Skeletal muscle tissue (tissue), 4 donors: ENCODE results near the gene EDC3. TPM values are rescaled to one million over a fixed set of nuclear protein-coding genes. Genes with fewer than 3 reads are reported as not detected.

Source experiments
- H3K27ac ChIP-seq: one replicate; pipeline ENCODE4 v1.7.0; 2013; ENCODE audit warnings: mild to moderate bottlenecking, low read depth, low read length, inconsistent platforms
- H3K27me3 ChIP-seq, 3 donors: one replicate each; pipeline ENCODE4 v1.7.0; 2013; ENCODE audit warnings: low read length in 3 of 3; ENCODE audit not compliant: control insufficient read depth in 3 of 3, insufficient read depth in 3 of 3
- H3K36me3 ChIP-seq, 3 donors: one replicate each; pipeline ENCODE4 v1.7.0; 2013; ENCODE audit warnings: low read length in 3 of 3; ENCODE audit not compliant: control insufficient read depth in 3 of 3, insufficient read depth in 3 of 3
- H3K4me1 ChIP-seq, 3 donors: one replicate each; pipeline ENCODE4 v1.7.0; 2013; ENCODE audit warnings: low read length in 3 of 3, mild to moderate bottlenecking in 3 of 3; ENCODE audit not compliant: control insufficient read depth in 3 of 3, insufficient read depth in 3 of 3
- H3K4me3 ChIP-seq, 3 donors: one replicate each; pipeline ENCODE4 v1.7.0; 2013; ENCODE audit warnings: low read length in 3 of 3
- H3K9ac ChIP-seq, 3 donors: one replicate each; pipeline ENCODE4 v1.7.0; 2013; ENCODE audit warnings: low read length in 3 of 3, mild to moderate bottlenecking in 3 of 3, moderate library complexity in 2 of 3, low read depth in 1 of 3
- H3K9me3 ChIP-seq, 3 donors: one replicate each; pipeline ENCODE4 v1.7.0; 2013; ENCODE audit warnings: low read length in 3 of 3; ENCODE audit not compliant: control insufficient read depth in 3 of 3
- total RNA-seq: library from RNA; depleted of rRNA; stranded (reverse); fragments of >200 nt; gene quantifications from one replicate; pipeline ENCODE4 v1.2.3, GENCODE V29; 2014
- donor health status: Osteomylitis.

EDC3 gene
- total RNA-seq, 1 donor from 2014 or later: 16.2 TPM

DNA sequence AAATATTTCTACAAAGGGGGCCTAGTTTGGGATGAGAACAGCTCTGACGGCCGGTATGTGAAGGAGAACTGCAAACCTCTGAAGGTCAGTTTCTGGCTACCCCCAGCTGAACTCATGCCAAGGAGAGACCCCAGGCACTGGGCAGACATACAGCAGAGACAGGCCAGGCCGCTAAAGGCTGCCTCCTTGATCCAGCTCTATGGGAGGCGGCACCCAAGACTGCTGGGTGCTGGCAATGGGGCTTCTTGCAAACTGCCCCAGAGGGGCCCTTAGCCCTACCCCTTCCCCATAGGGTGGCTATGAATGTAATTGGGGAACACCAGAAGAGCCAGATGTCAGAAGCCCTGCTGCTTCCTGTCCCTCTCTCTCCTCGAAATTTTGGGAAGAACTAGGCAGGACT lies 66.9 kb downstream of the EDC3 start:
- H3K9ac ChIP-seq: no peak overlapping the region
- no peak overlapping the region for H3K27ac ChIP-seq
- H3K4me1 ChIP-seq: no peaks in the 10 kb centered on the region
- H3K36me3 ChIP-seq: peaks cover 89 to 90% (median 89%) of the 10 kb centered on the region in 3 donors
- H3K27me3 ChIP-seq: no peaks in the 10 kb centered on the region
- H3K9me3 ChIP-seq: no peaks in the 10 kb centered on the region
- H3K4me3 ChIP-seq: no peak overlapping the region

DNA sequence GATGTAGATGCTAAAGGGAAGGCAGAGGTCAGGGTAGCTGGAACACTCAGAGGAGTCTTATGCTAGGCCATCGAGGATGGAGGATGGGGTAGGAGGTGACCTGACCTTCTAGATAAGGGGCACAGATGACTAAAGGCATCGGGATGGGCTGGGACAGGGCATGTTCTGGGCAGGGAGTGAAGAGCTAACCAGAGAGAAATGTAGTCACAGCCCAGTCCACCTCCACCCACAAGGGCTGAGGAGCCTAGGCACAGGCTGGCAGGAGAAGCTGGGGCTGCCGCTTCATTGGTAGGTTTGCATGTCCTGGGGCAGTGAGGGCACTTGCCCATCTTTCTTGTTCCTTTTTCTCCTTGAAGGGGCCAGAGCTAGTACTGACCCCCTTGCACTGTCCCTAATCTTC lies 67.6 kb downstream of the EDC3 start:
- Histone ChIP-seq H3K27me3 (no peaks in the 10 kb centered on the region), H3K36me3 (peaks cover 90 to 95% (median 92%) of the 10 kb centered on the region in 3 donors), H3K9ac (no peak overlapping the region), H3K4me1 (no peaks in the 10 kb centered on the region), H3K27ac (no peak overlapping the region), H3K9me3 (no peaks in the 10 kb centered on the region), H3K4me3 (no peak overlapping the region)

DNA sequence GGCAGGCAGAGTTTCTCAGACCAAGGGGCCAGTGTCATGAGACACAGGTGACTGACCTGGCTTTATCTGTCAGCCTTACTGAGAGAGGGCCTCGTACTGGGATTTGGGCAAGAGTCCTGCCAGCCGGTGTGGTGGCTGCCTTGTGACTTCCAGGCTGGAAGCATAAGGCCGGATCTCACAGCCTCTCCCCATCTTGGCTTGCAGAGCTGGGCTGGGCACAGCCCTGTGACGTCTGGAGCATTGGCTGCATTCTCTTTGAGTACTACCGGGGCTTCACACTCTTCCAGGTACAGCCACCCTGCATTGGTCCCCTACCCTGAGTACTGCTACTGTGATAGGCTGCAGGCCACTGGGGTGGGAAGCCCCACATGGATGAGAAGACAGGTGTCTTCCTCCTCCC lies 68.1 kb downstream of the EDC3 start:
- H3K9me3 ChIP-seq: no peaks in the 10 kb centered on the region
- peaks cover 90 to 96% (median 92%) of the 10 kb centered on the region in 3 donors for H3K36me3 ChIP-seq
- H3K27me3 ChIP-seq: no peaks in the 10 kb centered on the region
- H3K9ac ChIP-seq: no peak overlapping the region
- H3K4me1 ChIP-seq: peaks cover 0 to under 1% (median 0%) of the 10 kb centered on the region in 3 donors
- no peak overlapping the region for H3K27ac ChIP-seq
- no peak overlapping the region for H3K4me3 ChIP-seq

DNA sequence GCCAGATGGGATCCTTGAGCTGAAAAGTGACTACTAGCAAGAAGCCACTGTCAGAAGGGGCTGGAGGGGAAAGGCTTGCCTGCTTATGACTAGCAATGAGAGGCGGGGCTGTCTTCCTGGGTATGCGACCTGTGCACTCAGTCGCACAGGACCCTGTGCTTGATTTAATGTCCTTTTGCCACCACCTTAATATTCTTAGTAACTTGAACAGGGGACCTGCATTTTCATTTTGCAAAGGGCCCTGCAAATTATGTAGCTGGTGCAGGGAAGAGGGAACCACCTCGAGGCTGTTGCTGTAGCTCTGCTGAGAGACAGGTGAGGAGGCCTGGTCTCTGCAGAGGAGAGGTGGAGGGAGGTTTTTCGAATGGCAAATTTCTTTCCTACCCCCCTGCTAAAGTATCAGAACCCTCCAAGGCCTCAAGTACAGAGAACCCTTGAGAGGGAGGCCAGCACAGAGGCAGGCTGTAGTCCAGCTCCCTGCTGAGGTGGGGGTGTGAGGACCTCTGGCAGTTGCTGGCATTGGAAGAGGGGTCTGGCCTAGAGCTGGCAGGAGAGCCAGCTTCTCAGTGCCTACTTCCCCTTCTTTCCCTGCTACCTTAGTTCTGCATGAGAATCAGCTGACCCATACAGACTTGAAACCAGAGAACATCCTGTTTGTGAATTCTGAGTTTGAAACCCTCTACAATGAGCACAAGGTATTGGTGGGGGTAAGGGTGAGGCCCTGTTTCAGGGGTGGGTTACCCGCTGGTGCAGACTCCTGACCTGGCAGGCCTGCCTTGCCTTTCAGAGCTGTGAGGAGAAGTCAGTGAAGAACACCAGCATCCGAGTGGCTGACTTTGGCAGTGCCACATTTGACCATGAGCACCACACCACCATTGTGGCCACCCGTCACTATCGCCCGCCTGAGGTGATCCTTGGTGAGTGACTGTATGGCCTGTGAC lies 68.8 kb downstream of the EDC3 start:
- no peak overlapping the region for H3K9ac ChIP-seq
- peaks cover 91 to 97% (median 92%) of the 10 kb centered on the region in 3 donors for H3K36me3 ChIP-seq
- no peak overlapping the region for H3K27ac ChIP-seq
- no peaks in the 10 kb centered on the region for H3K9me3 ChIP-seq
- H3K4me1 ChIP-seq: peaks cover 0 to 3% (median 0%) of the 10 kb centered on the region in 3 donors
- H3K4me3 ChIP-seq: no peak overlapping the region
- H3K27me3 ChIP-seq: no peaks in the 10 kb centered on the region

DNA sequence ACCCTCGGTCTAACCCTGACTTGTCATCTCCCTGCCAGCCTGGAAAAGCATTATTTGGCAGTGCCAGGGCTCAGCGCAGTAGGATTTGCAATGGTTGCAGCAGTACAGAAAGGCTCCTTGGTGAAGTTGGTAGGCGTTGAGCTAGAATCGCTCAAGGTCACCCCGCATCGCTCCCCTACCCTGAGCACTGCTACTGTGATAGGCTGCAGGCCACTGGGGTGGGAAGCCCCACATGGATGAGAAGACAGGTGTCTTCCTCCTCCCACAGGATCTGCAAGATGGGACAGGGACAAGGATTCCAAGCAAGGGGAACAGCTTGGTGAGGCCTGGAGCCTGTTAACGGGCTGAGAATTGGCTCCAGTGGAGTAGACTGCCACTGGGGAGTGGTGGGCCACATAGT lies 69.5 kb downstream of the EDC3 start:
- H3K4me1 ChIP-seq: peaks cover 0 to 9% (median 3%) of the 10 kb centered on the region in 3 donors
- H3K9ac ChIP-seq: no peak overlapping the region
- no peaks in the 10 kb centered on the region for H3K9me3 ChIP-seq
- H3K36me3 ChIP-seq: peaks cover 93 to 97% (median 95%) of the 10 kb centered on the region in 3 donors
- H3K27ac ChIP-seq: no peak overlapping the region
- H3K4me3 ChIP-seq: no peak overlapping the region
- H3K27me3 ChIP-seq: no peaks in the 10 kb centered on the region

DNA sequence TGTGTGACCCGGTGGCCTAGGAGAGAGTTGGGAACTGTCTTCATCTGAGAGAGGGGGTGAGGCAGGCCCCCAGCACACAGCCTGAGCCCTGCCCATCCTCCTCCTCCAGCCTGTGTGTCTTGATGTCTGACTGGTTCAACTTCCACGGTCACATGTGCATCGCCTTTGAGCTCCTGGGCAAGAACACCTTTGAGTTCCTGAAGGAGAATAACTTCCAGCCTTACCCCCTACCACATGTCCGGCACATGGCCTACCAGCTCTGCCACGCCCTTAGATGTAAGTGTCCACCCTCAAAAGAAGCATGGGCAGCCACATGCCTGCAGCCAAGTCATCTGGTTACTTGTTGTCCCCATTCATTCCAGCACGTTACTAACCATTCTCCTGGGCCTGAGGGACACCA lies 70.1 kb downstream of the EDC3 start:
- Histone ChIP-seq H3K27me3 (no peaks in the 10 kb centered on the region), H3K9ac (no peak overlapping the region), H3K4me3 (no peak overlapping the region), H3K27ac (no peak overlapping the region), H3K4me1 (peaks cover 2 to 16% (median 10%) of the 10 kb centered on the region in 3 donors), H3K9me3 (no peaks in the 10 kb centered on the region), H3K36me3 (peaks cover 93 to 97% (median 94%) of the 10 kb centered on the region in 3 donors)

DNA sequence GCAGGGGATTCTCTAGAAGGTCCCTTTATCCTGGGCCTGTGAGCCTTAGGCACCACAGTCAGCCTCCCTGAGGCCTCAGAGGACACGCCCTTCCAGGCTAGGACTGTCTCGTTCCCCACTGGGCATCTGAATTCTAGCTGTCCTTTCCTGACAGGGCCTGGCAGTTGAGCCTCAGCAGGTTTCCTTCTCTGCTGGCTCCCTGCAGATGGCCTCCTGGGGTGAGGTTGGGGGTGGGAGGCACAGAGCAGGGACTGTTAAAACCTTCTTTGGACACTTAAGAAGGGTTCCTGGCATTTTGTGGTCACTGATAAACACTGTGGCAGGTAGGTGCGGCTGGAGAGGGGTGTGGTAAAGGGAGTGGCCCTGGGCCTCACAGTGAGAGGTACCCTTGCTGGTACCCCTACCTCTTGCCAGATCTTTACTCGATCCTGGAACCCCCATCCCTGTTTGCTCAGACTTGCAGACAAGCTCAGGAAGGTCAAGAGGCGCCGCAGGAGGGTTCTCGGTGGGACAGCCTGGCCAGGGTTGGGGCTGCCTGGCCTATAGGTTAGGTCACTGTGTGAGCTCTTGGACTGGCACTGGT lies 71.7 kb downstream of the EDC3 start:
- Histone ChIP-seq H3K27me3 (no peaks in the 10 kb centered on the region), H3K4me3 (no peak overlapping the region), H3K9me3 (no peaks in the 10 kb centered on the region), H3K27ac (no peak overlapping the region), H3K4me1 (peaks cover 14 to 31% (median 26%) of the 10 kb centered on the region in 3 donors), H3K9ac (peak overlapping the region in 1 of 3 donors; percentile 3), H3K36me3 (peaks cover 99 to 100% (median 99%) of the 10 kb centered on the region in 3 donors)

DNA sequence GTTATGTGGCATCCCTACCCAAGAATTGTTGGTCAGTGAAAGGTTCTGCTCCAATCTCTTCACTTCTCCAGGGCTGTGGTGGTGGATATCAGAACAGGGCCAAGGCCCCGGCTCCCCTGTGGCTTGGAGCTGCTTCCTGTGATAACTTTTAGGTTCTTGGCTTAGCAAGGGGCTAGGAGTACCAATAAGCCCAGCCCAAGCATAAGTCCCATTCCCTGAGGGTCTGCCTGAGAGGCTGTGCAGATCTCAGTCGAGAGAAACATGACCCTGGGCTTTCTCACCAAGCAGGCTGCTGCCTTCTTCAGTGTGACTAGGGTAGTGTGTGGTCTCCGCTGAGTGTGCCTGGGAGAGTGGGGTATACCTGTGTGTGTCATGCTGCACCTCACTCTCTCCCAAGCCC lies 73.1 kb downstream of the EDC3 start:
- Histone ChIP-seq H3K4me3 (no peak overlapping the region), H3K9me3 (no peaks in the 10 kb centered on the region), H3K9ac (peak overlapping the region in 1 of 3 donors; percentile 16), H3K36me3 (peaks cover 87 to 91% (median 89%) of the 10 kb centered on the region in 3 donors), H3K27me3 (no peaks in the 10 kb centered on the region), H3K4me1 (peaks cover 27 to 45% (median 39%) of the 10 kb centered on the region in 3 donors), H3K27ac (no peak overlapping the region)

DNA sequence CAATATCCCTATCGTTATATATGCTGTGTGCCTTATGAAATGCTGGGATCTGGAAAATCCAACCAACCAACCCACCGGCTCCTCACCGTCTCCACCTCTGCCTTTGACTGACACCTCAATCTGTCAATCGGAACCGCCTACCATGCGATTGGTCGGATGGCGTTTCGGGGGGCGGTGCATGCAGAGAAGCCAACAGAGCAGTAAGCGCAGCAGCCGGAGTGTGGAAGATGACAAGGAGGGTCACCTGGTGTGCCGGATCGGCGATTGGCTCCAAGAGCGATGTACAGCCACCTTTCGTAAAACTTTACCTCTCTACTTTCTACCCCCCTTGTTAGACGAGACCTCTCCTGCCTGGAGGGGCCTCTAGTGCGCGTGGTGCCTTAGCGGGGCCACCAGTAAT lies 73.9 kb downstream of the EDC3 start:
- Histone ChIP-seq H3K4me3 (no peak overlapping the region), H3K4me1 (peaks cover 35 to 53% (median 47%) of the 10 kb centered on the region in 3 donors), H3K27ac (no peak overlapping the region), H3K9ac (no peak overlapping the region), H3K27me3 (no peaks in the 10 kb centered on the region), H3K9me3 (no peaks in the 10 kb centered on the region), H3K36me3 (peaks cover 78 to 83% (median 81%) of the 10 kb centered on the region in 3 donors)

DNA sequence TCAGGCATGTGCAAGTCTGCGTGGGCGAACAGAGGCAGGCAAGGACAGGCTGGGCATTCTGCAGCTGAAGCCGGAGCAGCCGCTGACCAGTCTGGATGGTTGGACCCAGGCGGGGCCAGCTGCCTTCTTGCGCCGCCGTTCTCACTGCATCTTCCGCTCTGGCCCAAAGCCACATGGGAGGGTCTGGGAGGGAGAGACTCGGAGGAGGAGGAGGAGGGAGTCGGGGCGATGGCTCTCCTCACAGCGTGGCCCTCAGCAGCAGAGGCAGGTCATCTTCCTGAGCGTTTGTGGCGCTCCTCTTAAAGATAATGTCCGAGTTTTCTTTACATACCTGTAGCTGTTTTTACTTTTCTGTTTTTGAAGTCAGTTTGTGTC lies 74.3 kb downstream of the EDC3 start:
- Histone ChIP-seq H3K27ac (no peak overlapping the region), H3K9ac (peak overlapping the region in 1 of 3 donors; percentile 25), H3K4me1 (peaks cover 40 to 57% (median 51%) of the 10 kb centered on the region in 3 donors), H3K36me3 (peaks cover 74 to 79% (median 77%) of the 10 kb centered on the region in 3 donors), H3K4me3 (no peak overlapping the region), H3K27me3 (no peaks in the 10 kb centered on the region), H3K9me3 (no peaks in the 10 kb centered on the region)
